ENCODE results near the gene MDP1. TPM values are rescaled to one million over a fixed set of nuclear protein-coding genes. Genes with fewer than 3 reads are reported as not detected.

MDP1 gene
- total and polyA plus RNA-seq, 10 donors, result 11.0 to 39.6 (median 22.4) TPM

DNA sequence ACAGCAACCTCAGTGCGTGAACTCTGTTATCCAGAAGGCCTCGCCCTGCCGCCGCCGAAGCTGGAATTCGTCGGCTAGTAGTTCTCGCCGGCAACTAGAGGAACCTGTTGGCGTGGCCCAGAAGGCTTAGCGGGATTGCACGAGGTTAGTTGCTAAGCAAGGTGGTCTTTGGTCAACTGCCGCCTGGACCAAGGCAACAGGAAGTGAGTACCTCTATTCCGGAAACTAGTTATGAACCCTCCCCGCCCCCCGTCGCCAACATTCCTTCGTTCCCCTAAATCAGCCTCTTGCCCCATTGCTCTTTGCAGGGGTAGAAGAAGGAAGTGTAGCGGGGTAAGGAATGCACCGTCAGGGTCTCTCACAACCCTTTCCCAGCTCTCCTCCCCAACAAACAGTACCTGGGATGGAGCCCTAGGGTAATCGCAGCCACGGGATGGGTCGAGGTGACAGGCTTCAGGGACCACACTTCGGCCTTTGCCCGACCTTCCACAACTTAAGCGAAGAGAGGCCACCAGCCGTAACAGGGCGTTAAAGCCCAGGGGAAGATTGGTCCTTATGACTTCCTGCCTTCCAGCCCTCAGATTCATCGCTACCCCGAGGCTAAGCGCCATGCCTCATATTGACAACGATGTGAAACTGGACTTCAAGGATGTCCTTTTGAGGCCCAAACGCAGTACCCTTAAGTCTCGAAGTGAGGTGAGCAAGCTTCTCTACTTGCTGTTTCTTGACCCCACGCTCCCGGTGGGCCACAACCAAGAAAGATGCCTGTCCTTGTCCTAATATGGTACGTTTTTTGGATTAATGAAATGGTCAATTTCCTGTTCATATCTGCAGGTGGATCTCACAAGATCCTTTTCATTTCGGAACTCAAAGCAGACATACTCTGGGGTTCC is 17.0 kb upstream of the MDP1 start, which contains the start of gene GMPR2:
Gene GMPR2 (plus strand): TSS at position 285 of the 893 bp plus-strand sequence. CDS start 325 bp downstream, at position 610.
- WGBS, 5 donors, result 3 to 5% (median 4%) methylated on average over 25 to 38 of the region's 38 CpGs
- intact Hi-C loops (cut with DNase I; ENCODE audit: low total_unique reads), result no loop called here
- Histone ChIP-seq H3K9me3 (no peaks in the 10 kb centered on the region), H3K27ac (peak within 1 kb of the TSS; percentile 89 to 99 (median 94)), H3K36me3 (peaks cover 0 to 49% (median 34%) of the 10 kb centered on the region in 6 donors), H3K27me3 (replicated peaks in 1 of 7) (no peaks in the 10 kb centered on the region), H3K4me1 (peaks cover 25 to 90% (median 52%) of the 10 kb centered on the region in 6 donors), H3K4me3 (peak within 1 kb of the TSS; percentile 71 to 96 (median 89))
- TF ChIP-seq, protein P1, sequence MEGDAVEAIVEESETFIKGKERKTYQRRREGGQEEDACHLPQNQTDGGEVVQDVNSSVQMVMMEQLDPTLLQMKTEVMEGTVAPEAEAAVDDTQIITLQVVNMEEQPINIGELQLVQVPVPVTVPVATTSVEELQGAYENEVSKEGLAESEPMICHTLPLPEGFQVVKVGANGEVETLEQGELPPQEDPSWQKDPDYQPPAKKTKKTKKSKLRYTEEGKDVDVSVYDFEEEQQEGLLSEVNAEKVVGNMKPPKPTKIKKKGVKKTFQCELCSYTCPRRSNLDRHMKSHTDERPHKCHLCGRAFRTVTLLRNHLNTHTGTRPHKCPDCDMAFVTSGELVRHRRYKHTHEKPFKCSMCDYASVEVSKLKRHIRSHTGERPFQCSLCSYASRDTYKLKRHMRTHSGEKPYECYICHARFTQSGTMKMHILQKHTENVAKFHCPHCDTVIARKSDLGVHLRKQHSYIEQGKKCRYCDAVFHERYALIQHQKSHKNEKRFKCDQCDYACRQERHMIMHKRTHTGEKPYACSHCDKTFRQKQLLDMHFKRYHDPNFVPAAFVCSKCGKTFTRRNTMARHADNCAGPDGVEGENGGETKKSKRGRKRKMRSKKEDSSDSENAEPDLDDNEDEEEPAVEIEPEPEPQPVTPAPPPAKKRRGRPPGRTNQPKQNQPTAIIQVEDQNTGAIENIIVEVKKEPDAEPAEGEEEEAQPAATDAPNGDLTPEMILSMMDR (IDR thresholded peaks at IDR 0.05 in 8 of 11, conservative IDR thresholded peaks at IDR 0.05 in 3 of 11), result peak in 1 of 11 experiments; percentile 11
- no peak for TF ChIP-seq POLR2A (IDR thresholded peaks at IDR 0.05)
- TF ChIP-seq POLR2AphosphoS5 (IDR thresholded peaks at IDR 0.05), result peak; percentile 3 to 75 (median 70)
- DNase-seq, result peak; percentile 95

DNA sequence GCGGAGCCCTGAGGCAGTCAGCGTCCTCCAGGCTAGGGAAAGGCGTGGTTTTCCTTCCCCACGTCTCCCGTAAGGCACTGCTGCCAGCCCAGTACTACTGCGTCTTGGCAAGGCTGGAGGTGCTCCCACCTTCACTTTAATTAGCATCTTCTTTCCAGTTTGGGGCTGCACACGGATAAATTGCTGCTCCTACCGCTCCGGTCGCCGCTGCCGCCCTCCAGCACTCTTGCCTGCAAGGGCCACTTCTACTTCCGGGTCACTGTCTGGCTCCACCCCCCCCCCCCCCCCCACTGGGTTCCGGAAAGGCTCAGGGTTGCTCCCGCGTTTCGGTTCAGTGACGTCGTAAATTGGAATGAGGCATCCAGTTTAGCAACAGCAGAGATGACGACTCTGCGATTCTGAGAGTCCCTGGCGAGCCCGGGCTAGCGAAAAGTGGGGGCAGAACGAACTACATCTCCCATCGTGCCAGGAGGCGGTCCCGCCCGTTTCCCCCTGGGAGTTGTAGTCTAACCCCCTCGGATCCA is 16.3 kb upstream of the MDP1 start, which contains the start of gene NEDD8:
Gene NEDD8 (minus strand): TSS at position 247 of the 524 bp plus-strand sequence. CDS start 100 bp downstream, at position 147.
- peak; percentile 91 for DNase-seq
- Histone ChIP-seq H3K36me3 (peaks cover 0 to 49% (median 29%) of the 10 kb centered on the region in 6 donors), H3K9me3 (no peaks in the 10 kb centered on the region), H3K27me3 (replicated peaks in 1 of 7) (no peaks in the 10 kb centered on the region), H3K27ac (peak within 1 kb of the TSS; percentile 89 to 99 (median 94)), H3K4me3 (peak within 1 kb of the TSS; percentile 71 to 96 (median 89)), H3K4me1 (peaks cover 25 to 90% (median 47%) of the 10 kb centered on the region in 6 donors)
- intact Hi-C loops (cut with DNase I; ENCODE audit: low total_unique reads), result no loop called here
- 0% methylated on average over 19 to 30 of the region's 30 CpGs for WGBS, 5 donors
- TF ChIP-seq, protein P1 (IDR thresholded peaks at IDR 0.05 in 8 of 11, conservative IDR thresholded peaks at IDR 0.05 in 3 of 11), result peak in 2 of 11 experiments; percentile 4 to 32
- TF ChIP-seq POLR2AphosphoS5 (IDR thresholded peaks at IDR 0.05) (peak; percentile 80 to 88 (median 87)), POLR2A (IDR thresholded peaks at IDR 0.05) (peak in 1 of 3 donors; percentile 35)

DNA sequence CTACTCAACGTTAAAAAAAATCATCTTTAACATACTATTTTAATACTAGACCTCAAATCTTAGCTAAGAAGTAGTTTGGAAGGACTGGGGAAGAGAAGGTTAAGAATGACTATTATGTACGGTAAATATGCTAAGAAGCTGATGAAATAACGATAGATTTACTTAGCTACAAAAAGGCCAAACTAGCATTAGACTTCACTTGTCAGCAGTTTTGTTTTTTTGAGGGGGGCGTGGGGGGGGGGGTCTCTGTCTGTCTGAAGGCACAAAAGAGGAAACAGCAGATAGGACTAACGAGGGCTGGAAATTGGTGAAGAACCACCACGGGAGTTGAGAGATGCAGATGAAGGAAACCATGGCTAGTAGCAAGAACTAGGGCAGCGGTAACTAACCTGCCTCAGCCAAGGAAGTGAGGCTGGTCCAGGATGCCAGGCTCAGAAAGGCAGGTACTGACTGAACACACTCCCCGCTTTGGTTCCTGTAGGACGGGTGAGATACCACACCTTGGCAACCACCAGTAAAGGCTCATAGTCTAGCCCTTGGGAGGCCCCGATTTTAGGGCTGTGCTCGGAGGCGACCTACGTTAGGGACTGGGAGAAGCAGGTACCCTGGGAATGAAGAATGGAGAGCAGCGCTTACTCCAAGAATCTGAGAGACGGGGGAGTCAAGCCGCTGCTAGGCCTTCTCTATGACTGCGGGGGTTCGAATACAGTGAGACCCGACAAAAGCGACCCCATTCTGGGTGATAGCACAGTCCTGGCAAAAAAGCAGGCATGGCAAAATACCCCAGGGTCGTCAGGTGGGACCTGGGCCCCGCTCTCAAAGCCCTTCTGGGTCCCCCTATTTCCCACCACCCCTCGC is 15.6 kb upstream of the MDP1 start:
- H3K27ac ChIP-seq, result peak overlapping the region; percentile 89 to 99 (median 94)
- H3K36me3 ChIP-seq, result peaks cover 0 to 42% (median 22%) of the 10 kb centered on the region in 6 donors
- H3K4me3 ChIP-seq, result peak overlapping the region; percentile 71 to 96 (median 89)
- peaks cover 25 to 90% (median 49%) of the 10 kb centered on the region in 6 donors for H3K4me1 ChIP-seq
- no peak for TF ChIP-seq POLR2AphosphoS5 (IDR thresholded peaks at IDR 0.05)
- TF ChIP-seq, protein P1 (IDR thresholded peaks at IDR 0.05 in 8 of 11, conservative IDR thresholded peaks at IDR 0.05 in 3 of 11), result no peak
- no peak for TF ChIP-seq POLR2A (IDR thresholded peaks at IDR 0.05)
- 11 to 15% (median 12%) methylated on average over 19 to 23 of the region's 23 CpGs for WGBS, 5 donors
- H3K9me3 ChIP-seq, result no peaks in the 10 kb centered on the region
- DNase-seq, result no peak
- intact Hi-C loops (cut with DNase I; ENCODE audit: low total_unique reads), result no loop called here
- no peaks in the 10 kb centered on the region for H3K27me3 ChIP-seq (replicated peaks in 1 of 7)

All from spleen (tissue), 11 donors.